HPDE6-E6E7 (cell line): Measurements from ENCODE around the gene FLCN.

Source experiments
- DNase-seq: peaks from one replicate; pipeline ENCODE4 v3.0.0; 2011; ENCODE audit warnings: missing footprints; ENCODE audit errors: extremely low spot score

The FLCN gene

DNA sequence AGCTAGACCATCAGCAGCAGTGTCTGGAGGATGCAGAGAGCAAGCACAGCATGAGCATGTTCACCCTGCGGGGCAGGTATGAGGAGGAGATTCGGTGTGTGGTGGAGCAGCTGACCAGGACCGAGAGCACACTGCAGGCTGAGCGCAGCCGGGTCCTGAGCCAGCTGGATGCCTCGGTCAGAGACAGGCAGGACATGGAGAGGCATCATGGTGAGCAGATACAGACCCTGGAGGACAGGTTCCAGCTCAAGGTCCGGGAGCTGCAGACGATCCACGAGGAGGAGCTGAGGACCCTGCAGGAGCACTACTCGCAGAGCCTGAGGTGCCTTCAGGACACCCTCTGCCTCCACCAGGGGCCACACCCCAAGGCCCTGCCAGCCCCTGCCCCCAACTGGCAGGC is 69.6 kb downstream of the FLCN start:
- DNase-seq: no peak

DNA sequence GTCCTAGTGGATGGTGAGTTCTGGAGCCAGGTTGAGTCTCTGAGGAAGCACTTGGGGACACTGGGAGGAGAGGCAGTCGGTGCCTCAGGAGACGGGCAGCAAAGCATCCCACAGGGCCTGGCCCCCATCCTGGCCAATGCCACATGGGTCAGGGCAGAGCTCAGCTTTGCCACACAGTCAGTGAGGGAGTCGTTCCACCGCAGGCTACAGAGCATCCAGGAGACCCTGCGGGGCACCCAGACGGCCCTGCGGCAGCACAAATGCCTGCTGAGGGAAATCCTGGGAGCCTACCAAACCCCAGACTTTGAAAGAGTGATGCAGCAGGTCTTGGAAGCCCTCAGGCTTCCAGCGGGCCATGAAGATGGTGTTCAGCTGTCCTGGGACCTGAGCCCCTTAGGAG is 70.5 kb downstream of the FLCN start:
- DNase-seq: no peak

DNA sequence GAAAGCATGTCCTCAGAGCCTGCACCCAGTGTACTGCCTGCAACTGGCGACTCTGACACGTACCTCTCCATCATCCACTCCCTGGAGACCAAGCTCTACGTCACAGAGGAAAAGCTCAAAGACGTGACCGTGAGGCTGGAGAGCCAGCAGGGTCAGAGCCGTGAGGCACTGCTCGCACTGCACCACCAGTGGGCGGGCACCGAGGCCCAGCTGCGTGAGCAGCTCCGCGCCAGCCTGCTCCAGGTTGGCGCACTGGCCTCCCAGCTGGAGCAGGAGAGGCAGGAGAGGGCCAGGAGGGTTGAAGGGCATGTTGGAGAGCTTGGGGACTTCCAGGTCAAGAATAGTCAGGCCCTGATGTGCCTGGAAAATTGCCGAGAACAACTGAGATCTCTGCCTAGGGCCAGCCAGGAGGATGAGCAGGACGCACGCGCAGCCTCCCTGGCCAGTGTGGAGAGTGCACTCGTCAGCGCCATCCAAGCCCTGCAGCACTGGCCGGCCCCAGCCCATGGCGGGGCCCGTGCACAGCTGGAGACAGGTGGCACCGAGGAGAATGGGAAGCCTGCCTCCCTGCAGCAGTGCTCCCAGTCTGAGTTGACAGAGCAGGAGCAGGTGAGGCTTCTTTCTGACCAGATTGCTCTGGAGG is 71.2 kb downstream of the FLCN start:
- DNase-seq: no peak

DNA sequence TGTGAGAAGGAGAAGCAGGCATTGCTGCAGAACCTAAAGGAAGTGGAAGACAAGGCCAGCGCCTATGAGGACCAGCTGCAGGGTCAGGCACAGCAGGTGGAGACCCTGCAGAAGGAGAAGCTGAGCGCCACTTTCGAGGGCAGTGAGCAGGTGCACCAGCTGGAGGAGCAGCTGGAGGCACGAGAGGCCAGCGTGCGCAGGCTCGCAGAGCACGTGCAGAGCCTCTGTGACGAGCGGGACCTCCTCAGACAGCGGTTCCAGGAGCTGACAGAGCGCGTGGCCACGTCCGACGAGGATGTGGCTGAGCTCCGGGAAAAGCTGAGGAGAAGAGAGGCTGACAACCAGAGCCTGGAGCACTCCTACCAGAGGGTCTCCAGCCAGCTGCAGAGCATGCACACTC is 72.3 kb downstream of the FLCN start:
- DNase-seq: no peak

DNA sequence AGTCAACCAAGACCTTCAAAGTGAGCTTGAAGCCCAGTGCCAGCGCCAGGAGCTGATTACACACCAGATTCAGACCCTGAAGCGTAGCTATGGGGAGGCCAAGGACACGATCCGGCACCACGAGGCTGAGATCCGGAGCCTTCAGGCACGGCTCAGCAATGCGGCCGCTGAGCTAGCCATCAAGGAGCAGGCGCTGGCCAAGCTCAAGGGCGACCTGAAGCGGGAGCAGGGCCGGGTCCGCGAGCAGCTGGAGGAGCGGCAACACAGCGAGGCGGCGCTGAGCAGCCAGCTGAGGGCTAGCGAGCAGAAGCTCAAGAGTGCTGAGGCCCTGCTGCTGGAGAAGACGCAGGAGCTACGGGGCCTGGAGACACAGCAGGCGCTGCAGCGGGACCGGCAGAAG is 72.8 kb downstream of the FLCN start:
- no peak for DNase-seq
